HL-60 (cell line): ENCODE results near the gene DCAF15.

Source experiments
- DNase-seq, 2 experiments: peaks; one replicate each; pipeline ENCODE4 v3.0.0-alpha.2; 2010 to 2020; ENCODE audit warnings: low read depth in 1 of 2, low spot score in 1 of 2
- H3K27ac ChIP-seq: fragments of 250-450 bp; sonication (Bioruptor Pico); replicated peaks from 2 replicates; pipeline ENCODE4 v1.5.1; 2020; ENCODE audit warnings: mild to moderate bottlenecking, moderate library complexity
- H3K27me3 ChIP-seq: fragments of 250-450 bp; sonication (Bioruptor Pico); 2 replicates; pipeline ENCODE4 v1.5.1; 2021; ENCODE audit warnings: mild to moderate bottlenecking, moderate library complexity; ENCODE audit not compliant: insufficient read depth, poor library complexity, severe bottlenecking
- H3K4me3 ChIP-seq: replicated peaks from 2 replicates; pipeline ENCODE4 v1.5.1; 2011; ENCODE audit warnings: mild to moderate bottlenecking, control low read depth, low read length; ENCODE audit not compliant: insufficient read depth
- CTCF ChIP-seq: IDR thresholded peaks from one replicate; pipeline ENCODE4 v1.5.1; 2011; ENCODE audit warnings: low read length, control low read depth, inconsistent platforms; ENCODE audit not compliant: insufficient read depth
- GABPA ChIP-seq: IDR thresholded peaks from 2 replicates; pipeline ENCODE4 v1.6.1; 2012; ENCODE audit warnings: low read depth
- POLR2AphosphoS5 ChIP-seq: IDR thresholded peaks from 2 replicates; pipeline ENCODE4 v1.6.1; 2012; ENCODE audit warnings: low read depth
- SPI1 ChIP-seq: IDR thresholded peaks from 2 replicates; pipeline ENCODE4 v1.6.1; 2012; ENCODE audit warnings: low read depth, mild to moderate bottlenecking, borderline replicate concordance
- TF ChIP-seq, protein P1 (sequence below): IDR thresholded peaks from 2 replicates; pipeline ENCODE4 v1.6.1; 2012; ENCODE audit warnings: low read depth; ENCODE audit not compliant: insufficient replicate concordance

DCAF15 gene

DNA sequence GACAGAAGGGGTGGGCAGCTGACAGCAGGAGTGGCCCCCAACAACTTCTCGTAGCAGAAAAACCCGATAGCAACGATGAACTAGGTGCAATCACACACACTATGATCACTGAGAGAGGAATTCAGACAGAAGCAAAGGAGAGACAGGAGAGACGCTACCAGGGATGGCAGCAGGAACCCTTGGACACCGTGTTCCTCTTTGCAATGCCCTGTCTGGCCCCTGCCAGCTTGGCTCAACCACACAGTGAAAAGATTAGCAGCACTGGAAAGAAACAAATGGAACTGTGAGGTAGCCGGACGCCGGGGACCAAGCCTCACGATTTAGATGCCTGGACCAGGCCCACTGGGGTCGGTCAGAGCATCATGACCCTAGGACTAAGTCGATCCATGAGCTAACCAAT lies 23.6 kb downstream of the DCAF15 start:
- Histone ChIP-seq H3K27me3 (no peaks in the 10 kb centered on the region), H3K27ac (no peak overlapping the region), H3K4me3 (no peak overlapping the region)
- no peak for TF ChIP-seq CTCF
- no peak for TF ChIP-seq GABPA
- TF ChIP-seq SPI1 = no peak
- no peak for TF ChIP-seq POLR2AphosphoS5
- TF ChIP-seq, protein P1, sequence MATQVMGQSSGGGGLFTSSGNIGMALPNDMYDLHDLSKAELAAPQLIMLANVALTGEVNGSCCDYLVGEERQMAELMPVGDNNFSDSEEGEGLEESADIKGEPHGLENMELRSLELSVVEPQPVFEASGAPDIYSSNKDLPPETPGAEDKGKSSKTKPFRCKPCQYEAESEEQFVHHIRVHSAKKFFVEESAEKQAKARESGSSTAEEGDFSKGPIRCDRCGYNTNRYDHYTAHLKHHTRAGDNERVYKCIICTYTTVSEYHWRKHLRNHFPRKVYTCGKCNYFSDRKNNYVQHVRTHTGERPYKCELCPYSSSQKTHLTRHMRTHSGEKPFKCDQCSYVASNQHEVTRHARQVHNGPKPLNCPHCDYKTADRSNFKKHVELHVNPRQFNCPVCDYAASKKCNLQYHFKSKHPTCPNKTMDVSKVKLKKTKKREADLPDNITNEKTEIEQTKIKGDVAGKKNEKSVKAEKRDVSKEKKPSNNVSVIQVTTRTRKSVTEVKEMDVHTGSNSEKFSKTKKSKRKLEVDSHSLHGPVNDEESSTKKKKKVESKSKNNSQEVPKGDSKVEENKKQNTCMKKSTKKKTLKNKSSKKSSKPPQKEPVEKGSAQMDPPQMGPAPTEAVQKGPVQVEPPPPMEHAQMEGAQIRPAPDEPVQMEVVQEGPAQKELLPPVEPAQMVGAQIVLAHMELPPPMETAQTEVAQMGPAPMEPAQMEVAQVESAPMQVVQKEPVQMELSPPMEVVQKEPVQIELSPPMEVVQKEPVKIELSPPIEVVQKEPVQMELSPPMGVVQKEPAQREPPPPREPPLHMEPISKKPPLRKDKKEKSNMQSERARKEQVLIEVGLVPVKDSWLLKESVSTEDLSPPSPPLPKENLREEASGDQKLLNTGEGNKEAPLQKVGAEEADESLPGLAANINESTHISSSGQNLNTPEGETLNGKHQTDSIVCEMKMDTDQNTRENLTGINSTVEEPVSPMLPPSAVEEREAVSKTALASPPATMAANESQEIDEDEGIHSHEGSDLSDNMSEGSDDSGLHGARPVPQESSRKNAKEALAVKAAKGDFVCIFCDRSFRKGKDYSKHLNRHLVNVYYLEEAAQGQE = no peak
- no peak for DNase-seq

GRCh38 chr19:13976446-13976845 lies 24.1 kb downstream of the DCAF15 start:
- TF ChIP-seq CTCF = no peak
- TF ChIP-seq GABPA = no peak
- TF ChIP-seq SPI1 = no peak
- TF ChIP-seq POLR2AphosphoS5 = no peak
- TF ChIP-seq, protein P1 = no peak
- H3K27me3 ChIP-seq = no peaks in the 10 kb centered on the region
- no peak for DNase-seq
- no peak overlapping the region for H3K4me3 ChIP-seq
- H3K27ac ChIP-seq = no peak overlapping the region

- DNase-seq = no peak
- Histone ChIP-seq H3K27me3 (no peaks in the 10 kb centered on the region), H3K4me3 (no peak overlapping the region), H3K27ac (no peak overlapping the region)
- TF ChIP-seq, protein P1 = no peak
- no peak for TF ChIP-seq GABPA
- TF ChIP-seq POLR2AphosphoS5 = no peak
- no peak for TF ChIP-seq CTCF
- no peak for TF ChIP-seq SPI1
These were observed 25.5 kb downstream of the DCAF15 start for GRCh38 chr19:13977803-13978202.
